HG03521 (cell line): ENCODE measurements around the gene KIAA0319L.

Experiments
- ATAC-seq: cut with Tn5 transposase; IDR thresholded peaks from one replicate; pipeline ENCODE4 v1.9.1; 2021; ENCODE audit warnings: mild to moderate bottlenecking, moderate library complexity; ENCODE audit not compliant: unreplicated experiment

The KIAA0319L gene

GRCh38 chr1:35539073-35539823 lies 18.0 kb downstream of the KIAA0319L start:
- no peak for ATAC-seq

- no peak for ATAC-seq
Measured at GRCh38 chr1:35537806-35538205, 19.4 kb downstream of the KIAA0319L start.

DNA sequence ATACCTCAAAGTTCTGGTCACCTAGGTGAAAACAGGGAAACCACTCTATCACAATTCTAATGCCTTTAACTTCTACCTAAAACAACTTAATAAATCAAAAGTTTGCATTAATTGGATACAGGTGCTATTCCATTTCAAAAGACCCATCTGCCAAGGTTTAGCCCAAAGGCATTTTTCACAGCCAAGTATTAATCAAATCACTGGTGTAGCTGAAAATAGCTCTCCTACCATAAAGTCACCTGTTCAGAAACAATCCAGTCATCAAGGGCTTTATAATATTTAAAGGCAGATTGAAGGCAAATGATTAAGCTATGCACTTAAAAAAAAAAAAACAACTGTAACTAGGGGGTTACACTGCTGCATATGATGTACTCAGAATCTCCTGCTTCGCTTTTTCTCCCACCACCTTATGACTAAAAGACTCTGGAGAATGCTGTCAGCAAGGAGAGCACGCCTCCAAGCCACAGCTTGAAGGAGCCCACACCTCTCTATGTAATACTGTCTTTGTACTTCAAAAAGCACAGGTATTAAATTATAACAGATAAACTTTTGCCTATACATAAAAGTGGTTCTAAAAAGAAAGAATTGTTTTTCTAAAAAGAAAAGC lies 20.5 kb downstream of the KIAA0319L start:
- no peak for ATAC-seq

- no peak for ATAC-seq
Measured at GRCh38 chr1:35535243-35535642, 22.0 kb downstream of the KIAA0319L start.

DNA sequence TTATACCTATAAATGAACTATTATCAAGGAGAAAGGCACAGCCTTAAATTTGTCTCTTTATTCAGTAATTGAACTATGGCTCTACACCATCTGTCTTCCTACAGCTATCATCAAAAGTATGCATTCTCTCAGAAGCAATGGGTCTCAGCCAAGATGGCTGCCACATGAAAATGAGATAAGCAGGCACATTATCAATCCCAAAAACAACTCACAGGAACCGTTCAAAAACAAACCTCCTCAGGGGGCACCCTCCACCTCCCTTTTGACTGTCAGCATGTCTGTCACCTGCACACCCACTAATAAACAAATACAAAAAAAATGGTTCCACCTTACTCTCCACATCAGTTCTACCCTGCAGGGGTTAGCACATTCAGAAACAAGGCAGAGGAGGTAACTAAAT lies 23.6 kb downstream of the KIAA0319L start:
- no peak for ATAC-seq

DNA sequence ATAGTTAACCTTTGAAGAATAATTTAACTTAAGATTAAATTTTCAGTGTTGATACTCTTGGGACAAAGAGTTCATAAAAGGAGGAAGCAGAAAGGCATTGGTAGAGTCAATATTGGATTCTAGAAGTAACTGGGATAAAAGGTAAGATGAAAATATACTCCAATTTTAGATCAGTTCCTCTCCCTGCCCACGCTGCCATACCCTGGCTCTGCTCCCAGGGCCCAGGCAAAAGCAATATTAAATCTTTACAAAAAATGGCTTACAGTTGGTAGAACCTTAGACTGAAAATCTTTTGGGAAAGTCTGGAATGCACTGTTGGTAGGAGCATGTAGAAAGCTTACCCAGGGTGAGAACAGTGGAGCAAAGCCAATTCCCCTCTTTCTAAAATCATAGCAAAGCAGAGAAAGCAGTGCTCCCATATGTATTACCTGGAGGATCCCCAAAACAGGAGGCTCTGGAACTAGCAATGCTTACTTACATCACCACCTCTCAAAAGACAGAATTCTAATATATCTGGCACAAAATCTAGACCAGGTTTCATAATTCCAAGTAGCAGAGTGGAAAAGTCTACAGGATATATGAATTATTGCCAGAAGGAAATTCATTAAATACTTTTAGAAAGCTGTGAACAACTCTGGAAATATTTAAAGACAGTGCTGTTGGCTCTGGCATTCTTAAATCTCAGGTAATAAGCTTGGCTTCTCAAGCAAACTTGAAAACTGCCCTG lies 24.5 kb downstream of the KIAA0319L start:
- ATAC-seq = no peak

DNA sequence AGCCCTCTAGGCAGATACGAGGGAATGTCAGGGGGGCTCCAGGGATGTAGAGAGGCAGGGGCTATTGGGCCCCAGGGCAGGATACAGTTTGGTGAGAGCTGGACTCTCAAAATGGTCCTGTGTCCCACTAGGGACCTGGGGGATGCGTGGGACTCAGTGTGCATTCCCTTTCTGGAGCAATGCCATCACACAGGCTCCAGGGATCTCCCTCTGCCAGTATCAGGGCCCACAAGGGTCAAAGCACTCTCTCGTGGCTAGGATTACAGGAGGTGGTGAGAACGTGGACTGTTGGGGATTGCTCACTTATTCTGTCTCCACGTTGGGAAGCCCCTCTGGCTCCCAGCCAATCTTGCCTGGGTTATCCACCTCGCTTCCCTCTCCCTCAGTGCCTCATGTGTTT lies 25.8 kb downstream of the KIAA0319L start:
- ATAC-seq = no peak

DNA sequence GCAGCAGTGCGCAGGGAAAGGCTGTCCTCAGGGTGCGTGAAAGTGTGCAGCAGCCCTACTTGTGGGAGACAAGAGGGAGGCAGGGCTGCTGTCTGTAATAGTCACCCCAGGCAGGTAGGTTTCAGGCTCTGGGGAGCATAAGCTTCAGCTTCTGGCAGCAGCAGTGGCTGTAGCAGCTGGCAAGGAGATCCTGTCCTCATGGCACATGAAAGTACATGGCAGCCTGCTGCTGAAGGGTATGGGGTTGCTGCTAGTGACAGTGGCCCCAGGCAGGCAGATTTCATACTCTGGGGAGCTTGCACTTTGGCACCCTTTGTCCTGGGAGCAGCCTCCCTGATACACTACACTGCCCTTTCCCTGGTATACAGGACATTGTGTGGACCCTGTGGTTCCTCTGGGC lies 26.3 kb downstream of the KIAA0319L start:
- ATAC-seq = no peak

GRCh38 chr1:35530168-35530567 lies 27.0 kb downstream of the KIAA0319L start:
- no peak for ATAC-seq

- ATAC-seq = no peak
Measured at GRCh38 chr1:35524106-35524505, 33.1 kb downstream of the KIAA0319L start.

DNA sequence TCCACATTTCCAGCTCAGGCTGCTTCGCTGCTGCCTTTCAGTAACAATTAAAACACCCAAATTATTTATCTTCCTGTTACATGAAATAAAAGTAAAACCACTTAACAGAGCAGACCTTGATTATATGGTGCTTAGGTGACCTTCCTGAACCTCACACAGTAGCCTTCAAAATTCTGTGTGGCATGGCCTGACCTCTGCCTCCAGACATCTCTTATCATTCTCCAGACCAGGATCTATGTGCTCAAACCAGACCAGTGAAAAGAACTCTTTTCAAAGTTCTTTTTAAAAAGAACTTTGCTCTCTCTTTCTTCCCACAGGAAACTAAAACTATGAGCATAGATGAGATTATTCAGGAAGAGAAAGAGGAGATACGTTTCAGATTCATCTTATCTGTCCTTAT lies 37.8 kb downstream of the KIAA0319L start:
- ATAC-seq = no peak

DNA sequence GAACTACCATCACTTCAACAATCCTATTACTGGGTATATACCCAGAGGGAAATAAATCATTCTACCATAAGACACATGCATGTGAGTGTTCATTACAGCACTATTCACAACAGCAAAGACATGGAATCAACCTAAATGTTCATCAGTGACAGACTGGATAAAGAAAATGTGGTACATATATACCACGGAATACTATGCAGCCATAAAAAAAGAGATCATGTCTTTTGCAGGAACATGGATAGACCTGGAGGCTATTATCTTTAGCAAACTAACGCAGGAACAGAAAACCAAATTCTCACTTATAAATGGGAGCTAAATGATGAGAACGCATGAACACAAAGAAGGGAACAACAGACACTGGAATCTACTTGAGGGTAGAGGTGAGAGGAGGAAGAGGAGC lies 39.0 kb downstream of the KIAA0319L start:
- no peak for ATAC-seq

GRCh38 chr1:35511305-35511704 lies 45.9 kb downstream of the KIAA0319L start:
- ATAC-seq = no peak

GRCh38 chr1:35509558-35509957 lies 47.6 kb downstream of the KIAA0319L start:
- ATAC-seq = no peak

- ATAC-seq = no peak
Measured at GRCh38 chr1:35507947-35508346, 49.3 kb downstream of the KIAA0319L start.

DNA sequence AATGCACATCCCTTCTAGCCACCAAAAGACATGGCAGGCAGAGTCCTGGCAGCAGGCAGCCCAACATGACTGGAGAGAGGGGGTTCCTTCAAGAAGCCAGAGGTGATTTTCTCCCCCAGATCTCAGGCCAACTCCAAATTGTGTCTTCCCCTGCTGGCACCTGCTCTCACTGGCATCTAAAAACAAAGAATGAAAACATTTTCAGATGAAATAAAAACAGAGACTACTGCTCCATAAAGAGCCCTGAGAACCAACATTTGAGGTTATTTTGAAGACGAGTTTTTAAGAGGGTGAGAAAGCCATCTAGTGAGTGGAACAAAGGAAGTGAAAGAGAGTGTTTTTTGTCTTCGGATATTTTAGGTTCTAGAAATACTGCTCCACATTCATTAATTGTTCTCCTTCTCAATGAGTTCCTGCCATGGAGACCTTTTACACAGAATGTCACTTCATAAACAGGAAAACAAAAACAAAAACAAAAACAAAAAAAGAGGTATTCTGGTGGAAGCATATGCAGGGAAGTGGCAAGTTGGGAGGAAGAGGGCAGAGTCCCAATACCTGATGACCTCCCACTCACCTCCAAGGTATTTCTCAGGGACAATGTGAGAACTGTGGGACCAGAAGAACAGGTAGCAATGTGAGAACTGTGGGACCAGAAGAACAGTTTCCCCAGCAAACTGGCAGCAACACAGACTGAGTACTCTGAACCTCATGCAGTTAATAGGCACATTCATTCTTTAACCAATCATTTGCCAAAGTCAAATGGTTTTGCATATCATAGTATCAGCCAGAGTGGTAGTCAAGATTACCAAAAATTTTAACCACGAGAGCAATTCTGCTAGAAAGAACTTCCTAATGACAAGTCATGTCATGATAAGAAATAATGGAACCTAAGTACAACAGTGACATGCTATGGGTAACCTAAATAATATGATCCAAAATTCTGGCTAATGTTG lies 50.0 kb downstream of the KIAA0319L start:
- ATAC-seq = no peak

DNA sequence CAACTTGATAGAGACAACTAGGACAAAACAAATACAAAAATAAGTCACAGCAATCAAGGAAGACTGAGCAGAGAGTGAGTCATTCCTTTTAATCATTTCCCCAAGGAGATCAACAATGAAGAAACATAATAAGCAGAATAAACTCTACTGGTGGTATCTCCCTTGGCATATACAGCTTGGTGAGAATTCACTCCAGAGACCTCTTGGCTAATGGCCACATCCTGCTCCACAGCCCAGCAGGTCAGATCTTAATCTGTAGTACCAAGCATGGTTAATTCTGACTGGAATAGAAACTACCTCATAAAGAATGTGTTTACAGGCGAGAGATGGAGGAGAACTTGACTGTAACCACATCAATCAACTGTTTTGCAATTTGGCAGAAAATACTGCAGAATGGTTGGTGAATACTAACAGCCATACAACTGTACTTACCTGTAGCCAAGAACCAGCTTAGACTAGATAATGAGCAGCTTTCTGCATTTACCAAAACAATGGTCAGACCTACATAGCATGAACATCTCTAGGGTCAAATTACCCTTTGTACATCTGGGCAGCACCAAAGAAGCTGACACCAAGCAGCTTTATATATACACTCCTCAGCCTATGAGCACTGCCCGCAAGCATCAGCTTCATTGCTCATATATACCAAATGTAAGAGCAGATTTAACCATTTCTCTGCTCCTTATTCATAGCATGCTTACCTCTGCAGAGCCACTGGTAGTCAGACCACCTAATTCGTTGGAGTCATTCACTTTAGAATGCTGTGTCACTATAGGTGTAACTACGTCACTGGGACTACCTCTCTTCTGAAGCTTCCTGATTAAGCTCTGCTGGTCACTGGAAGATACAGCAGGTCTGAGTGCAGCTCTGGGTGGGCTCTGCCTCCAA lies 51.0 kb downstream of the KIAA0319L start:
- no peak for ATAC-seq

DNA sequence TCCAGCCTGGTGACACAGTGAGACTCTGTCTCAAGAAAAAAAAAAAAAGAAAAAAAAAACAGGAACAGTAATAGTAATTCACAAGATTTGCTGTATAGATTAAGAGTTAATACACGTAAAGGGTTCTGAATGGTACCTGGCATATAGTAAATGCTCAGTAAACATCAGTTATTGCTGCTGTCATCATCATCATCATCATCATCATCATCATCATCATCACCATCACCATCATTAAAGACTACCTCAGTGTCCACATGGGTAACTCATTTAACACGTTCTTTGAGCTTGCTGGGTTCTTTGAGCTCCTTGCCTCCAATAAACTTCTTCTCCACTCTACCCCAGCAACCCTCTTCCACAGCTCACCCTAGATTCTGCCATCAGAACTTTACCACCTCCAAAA lies 55.0 kb downstream of the KIAA0319L start:
- no peak for ATAC-seq

- ATAC-seq = no peak
Measured at GRCh38 chr1:35500439-35500838, 56.8 kb downstream of the KIAA0319L start.

- ATAC-seq = no peak
Measured at GRCh38 chr1:35499652-35500176, 57.5 kb downstream of the KIAA0319L start.
